HG03354 (cell line): ENCODE measurements around the gene PDGFC.
"Not testable (repeated sequence)": the region's sequence is repeated elsewhere in the genome, so short reads cannot be mapped to it uniquely, and the experiment has no call there.

ENCODE experiments used
- ATAC-seq: cut with Tn5 transposase; IDR thresholded peaks from one replicate; pipeline ENCODE4 v1.9.1; 2021; ENCODE audit warnings: mild to moderate bottlenecking; ENCODE audit not compliant: unreplicated experiment, poor library complexity, severe bottlenecking

PDGFC gene

GRCh38 chr4:156866088-156866487 is 105.5 kb downstream of the PDGFC start:
- ATAC-seq: not testable (repeated sequence)

GRCh38 chr4:156865451-156865850 is 106.1 kb downstream of the PDGFC start:
- ATAC-seq: no peak

DNA sequence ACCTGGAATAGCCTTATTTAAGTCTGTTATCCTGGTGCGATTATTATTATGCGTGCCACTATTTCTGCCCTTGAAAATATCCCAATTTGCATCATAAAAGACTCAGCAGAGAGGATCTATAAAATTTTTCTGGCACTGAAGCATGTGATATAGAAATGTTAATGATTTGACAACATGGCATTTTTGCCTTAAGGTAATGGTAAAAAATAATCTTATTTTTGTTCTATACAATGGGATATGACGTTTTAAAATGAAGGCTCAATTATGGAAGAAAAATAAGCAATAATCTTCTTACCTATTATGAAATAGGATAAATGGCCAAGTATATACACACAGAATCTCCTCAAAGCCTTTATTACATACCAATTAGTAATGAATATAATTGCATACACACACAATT is 113.5 kb downstream of the PDGFC start:
- no peak for ATAC-seq

GRCh38 chr4:156838761-156839160 is 132.8 kb downstream of the PDGFC start:
- no peak for ATAC-seq

DNA sequence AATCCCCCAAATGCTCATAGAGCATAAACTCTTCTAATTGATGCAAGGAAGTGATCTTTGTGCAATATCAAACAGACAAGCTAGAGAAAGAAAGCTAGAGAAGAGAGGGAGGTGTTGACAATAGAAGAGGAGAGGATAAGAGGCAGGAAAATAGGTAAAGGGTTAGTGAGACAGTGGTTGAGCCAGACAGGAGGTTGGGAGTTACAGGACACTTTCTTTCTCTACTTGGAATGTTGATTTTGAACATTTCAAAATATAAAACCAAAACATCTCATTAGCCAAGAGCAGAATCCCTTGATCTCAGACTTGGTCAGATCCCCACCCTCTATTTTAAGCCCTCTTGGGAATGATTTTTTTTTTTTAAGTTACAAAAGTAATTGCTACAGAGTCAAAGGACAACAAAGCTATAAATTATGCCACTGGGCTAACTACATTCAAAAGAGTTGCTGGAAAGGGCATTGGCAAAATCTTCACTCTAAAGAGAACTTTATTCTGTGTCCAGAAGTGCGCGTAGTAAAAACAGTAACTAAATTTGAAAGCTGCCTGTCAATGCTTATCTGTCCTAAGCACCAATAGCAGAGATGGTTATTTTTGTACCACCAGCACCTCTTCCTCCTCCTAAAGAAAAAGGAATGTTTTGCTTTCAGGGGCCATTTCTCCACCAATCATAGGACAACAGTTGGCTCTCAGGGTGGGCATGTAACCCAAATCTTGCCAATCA is 133.8 kb downstream of the PDGFC start:
- no peak for ATAC-seq

- ATAC-seq: no peak
Measured at GRCh38 chr4:156832886-156833285, 138.7 kb downstream of the PDGFC start.

DNA sequence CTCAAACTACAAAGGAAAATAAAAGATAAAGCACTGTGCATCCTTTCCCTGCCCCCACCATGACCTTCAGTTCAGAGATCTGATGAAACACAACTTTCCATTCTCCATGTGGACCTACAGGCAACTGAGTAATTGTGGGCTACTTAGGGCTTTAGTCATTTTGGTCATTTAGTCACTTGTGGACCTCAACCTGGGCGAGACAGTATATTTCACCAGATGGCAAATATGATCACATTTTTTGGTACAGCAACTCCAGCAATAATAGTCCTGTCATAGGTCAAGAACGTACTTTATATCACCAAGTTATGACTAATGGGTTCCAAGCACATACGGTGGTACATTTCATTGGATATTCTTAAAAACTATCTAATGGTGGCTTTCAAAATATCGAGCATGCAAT is 141.2 kb downstream of the PDGFC start:
- no peak for ATAC-seq

GRCh38 chr4:156829201-156829873 is 142.3 kb downstream of the PDGFC start:
- ATAC-seq: no peak

DNA sequence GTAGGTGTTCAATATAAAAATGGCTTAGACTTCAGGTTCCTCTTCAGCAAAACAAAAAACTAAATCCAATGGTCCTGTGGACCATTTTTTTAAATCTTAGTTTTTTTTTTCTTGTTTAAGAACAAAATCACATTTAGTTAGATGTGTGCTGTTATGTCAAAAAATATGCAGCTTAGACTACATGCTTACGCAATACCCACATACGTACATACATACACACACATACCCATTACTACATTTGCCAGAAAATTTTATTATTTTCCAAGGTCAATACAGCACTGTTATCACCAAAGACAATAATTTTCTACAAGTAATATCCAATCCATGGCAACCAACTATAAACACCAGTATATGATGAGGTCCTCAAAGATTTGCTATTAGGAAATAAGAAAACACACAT is 144.1 kb downstream of the PDGFC start:
- ATAC-seq: no peak

DNA sequence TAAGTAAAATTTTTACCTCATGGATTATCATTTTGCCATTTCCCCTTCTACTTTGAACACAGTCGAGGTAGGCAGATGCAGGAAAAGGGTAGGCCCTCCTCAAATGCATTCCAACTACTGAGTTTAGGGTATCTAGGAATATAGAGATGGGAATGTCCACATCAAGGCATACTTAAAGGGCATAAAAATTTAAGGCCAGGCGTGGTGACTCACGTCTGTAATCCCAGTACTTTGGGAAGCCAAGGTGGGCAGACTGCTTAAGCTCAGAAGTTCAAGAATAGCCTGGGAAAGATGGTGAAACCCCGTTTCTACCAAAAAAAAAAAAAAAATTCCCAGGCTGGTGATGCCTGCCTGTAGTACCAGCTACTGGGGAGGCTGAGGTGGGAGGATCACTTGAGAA is 146.5 kb downstream of the PDGFC start:
- no peak for ATAC-seq

GRCh38 chr4:156824451-156825060 is 147.0 kb downstream of the PDGFC start:
- ATAC-seq: no peak

DNA sequence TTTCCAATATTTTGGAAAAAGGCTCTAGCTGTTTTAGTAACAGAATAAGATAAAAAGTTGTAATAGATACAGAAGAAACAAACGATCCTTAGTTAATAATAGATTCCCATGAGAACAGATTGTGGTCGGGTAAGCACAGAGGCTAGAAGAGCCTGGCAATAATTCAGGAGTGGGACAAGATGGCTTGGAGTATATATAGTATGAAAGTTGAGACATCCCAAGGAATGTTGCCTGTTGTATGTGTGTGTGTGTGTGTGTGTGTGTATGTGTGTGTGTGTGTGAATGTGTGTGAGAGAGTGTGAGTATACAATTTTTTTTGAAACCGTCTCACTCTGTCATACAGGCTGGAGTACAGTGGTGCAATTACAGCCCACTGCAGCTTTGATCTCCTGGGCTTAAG is 150.7 kb downstream of the PDGFC start:
- ATAC-seq: no peak

DNA sequence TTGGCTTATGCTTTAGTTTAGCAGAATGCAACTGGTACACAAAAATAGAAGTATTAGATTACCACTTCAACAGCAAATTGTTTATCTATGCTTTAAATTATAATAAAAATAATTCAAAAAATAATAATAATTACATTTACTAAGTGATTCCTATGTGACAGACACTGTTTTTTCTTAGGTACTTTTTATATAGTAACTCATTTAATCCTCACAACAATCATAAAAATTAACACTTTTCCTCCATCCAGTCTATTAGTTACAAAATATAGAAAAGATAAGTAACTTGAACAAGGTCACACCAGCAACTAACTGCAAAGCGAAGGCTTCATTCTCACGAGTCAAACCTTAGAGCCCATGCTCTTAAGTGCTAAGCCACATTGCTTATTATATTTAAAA is 155.2 kb downstream of the PDGFC start:
- no peak for ATAC-seq

GRCh38 chr4:156815717-156816359 is 155.8 kb downstream of the PDGFC start:
- no peak for ATAC-seq

DNA sequence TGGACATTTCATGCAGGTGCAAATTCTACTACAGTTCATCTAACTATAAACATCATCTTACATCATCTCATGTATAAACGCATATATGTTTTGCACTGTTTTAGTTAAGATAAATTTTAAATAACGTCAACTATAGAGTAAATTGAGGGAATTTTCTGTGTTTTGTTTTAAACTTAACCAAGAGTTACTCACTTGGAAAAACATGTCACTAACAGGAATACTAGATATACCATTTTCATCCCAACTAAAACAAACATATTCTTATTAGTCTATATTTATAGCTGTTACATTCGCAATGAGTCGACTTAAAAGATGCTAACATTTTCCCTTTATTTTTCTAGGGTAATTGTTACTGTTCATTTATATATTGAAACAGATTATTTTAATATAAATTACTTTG is 159.6 kb downstream of the PDGFC start:
- no peak for ATAC-seq

DNA sequence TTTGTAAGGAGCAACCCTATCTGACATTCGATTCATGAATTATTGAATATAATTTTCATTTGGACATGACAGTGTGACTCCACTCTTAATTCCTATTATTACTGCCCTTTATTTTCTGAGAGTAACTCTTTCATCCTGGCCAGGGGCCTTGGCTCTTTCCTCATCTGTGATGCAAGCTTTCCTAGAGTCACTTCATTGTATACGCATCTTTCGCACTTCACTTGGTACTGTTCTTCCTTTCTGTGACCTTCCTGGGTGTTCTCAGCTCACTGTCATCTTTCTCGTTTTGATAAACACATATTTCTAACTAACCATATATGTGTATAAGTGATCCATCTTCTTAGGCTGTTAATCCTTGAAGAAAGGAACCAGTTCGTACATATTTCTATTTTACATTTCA is 160.3 kb downstream of the PDGFC start:
- no peak for ATAC-seq

DNA sequence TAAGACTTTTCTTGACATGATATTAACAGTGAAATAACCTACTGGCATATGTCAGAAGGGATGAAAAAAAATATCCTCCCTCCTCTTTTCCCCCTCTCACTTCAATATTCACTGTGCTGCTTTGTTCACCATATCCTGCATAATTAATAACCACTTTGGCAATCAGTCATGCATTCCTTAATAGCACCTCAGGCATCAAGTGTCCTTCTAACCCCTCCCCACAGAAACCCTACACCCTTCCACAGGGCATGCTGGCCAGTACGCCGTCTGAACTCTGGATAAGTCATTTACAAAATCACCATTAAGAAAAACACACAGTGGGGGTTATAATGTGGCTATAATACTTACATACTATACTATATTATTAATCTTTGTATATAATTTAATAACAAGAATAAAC is 165.9 kb downstream of the PDGFC start:
- ATAC-seq: no peak

DNA sequence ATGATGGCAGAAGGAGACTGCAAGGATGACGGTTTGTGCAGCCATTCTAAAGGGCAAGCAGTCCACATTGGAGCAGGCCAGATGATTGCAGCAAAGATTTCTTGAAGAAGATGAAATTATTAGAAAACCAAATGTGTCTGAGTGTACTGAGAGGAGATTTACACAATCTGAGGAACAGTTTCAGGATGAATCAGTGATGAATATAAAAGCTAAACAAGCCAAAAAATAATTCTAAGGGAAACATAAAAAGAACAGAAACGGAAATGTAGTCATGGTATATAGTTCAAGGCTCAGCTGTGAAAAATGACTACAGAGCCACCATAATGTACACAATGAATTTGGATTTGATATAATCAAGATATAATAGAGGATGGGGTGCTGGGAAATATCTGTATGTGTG is 168.5 kb downstream of the PDGFC start:
- ATAC-seq: no peak

GRCh38 chr4:156800463-156800862 is 171.1 kb downstream of the PDGFC start:
- no peak for ATAC-seq

DNA sequence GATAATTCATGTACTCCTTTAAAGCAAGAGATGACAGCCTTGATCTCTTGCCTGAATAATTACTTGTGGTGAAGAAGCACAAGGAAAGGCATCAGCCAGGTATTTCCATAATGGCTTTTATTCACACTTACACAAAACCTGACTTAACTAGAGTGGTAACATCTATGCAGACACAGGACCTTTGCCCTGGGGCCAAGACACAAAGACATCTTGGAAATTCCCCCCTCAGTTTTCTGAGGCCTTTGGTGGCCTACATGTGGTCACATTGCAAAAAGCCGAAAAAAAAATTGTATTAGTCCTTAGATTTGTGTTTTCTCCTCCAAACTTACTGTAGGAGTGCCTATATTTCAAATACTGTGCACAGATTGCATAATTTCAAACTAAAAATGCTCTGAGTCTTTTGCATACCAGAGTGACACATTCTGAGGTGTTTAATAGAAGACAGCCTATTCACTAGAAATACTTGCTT is 172.4 kb downstream of the PDGFC start:
- no peak for ATAC-seq

GRCh38 chr4:156798438-156798837 is 173.2 kb downstream of the PDGFC start:
- ATAC-seq: no peak
